H1 (cell line): Measurements from ENCODE around the gene BOLA1. TPM values are rescaled to one million over a fixed set of nuclear protein-coding genes. Genes with fewer than 3 reads are reported as not detected.

Experiments used
- ASH2L ChIP-seq: fragments of 200-600, 300-600 bp; sonication (generic); IDR thresholded peaks from one replicate; pipeline ENCODE4 v1.7.1; 2017; ENCODE audit warnings: low read length
- CTCF ChIP-seq, 3 experiments: IDR thresholded peaks; 1 replicate in 2 of 3; 2 replicates in 1 of 3; pipeline versions ENCODE4 v1.5.1 to v1.6.1; 2011; ENCODE audit warnings: low read length in 3 of 3, mild to moderate bottlenecking in 3 of 3, inconsistent platforms in 2 of 3, low read depth in 1 of 3, moderate library complexity in 1 of 3; ENCODE audit not compliant: insufficient read depth in 1 of 3; ENCODE audit errors: control extremely low read depth in 1 of 3
- polyA plus RNA-seq, 7 experiments: library from polyadenylated mRNA; depleted of rRNA in 3 of 7; stranded (reverse) in 5 of 7; unstranded in 2 of 7; fragments of >200 nt in 5 of 7; fragments of 200-250 nt in 2 of 7; gene quantifications; 1 replicate in 5 of 7; 2 replicates in 1 of 7; 4 replicates in 1 of 7; pipeline versions ENCODE4 v1.2.1 to v1.2.3, GENCODE V29; 2011 to 2013; ENCODE audit warnings: missing spikeins in 2 of 7, mixed read lengths in 2 of 7
- total RNA-seq: library from RNA; stranded (reverse); fragmentation: NEBNext Ultra II Directional; extraction: Animal tissue kit (Norgen Biotek cat#: 25700); gene quantifications from 2 replicates; pipeline ENCODE4 v1.2.1, GENCODE V29; 2021

The BOLA1 gene
- total and polyA plus RNA-seq, 2 of the 8 experiments (the other 6 are each of a cell fraction or from before 2014, with no cell fraction given): 8.1 to 15.4 TPM

GRCh38 chr1:149884433-149885338, 14.7 kb upstream of the BOLA1 start (continued):
- TF ChIP-seq CTCF (IDR thresholded peaks at IDR 0.05; ENCODE audit: control extremely low read depth in 1 of 3, insufficient read depth in 1 of 3, low read depth in 1 of 3, low read length in 3 of 3) (no peak), ASH2L (peak; percentile 11)
